Mucosa of descending colon (tissue), 3 donors: ENCODE measurements around the gene MED13L. TPM values are rescaled to one million over a fixed set of nuclear protein-coding genes. Genes with fewer than 3 reads are reported as not detected.

ENCODE experiments used
- ATAC-seq: fragments of 200-7000 bp; cut with Tn5 transposase; one replicate; pipeline ENCODE4 v1.9.1; 2020; ENCODE audit warnings: mild to moderate bottlenecking, moderate library complexity
- DNase-seq, 3 donors: peaks; one replicate each; pipeline ENCODE4 v3.0.0-alpha.2; 2020
- H3K36me3 ChIP-seq: fragments of 200-600 bp; one replicate; pipeline ENCODE4 v1.8.0; 2021; ENCODE audit warnings: low read depth, mild to moderate bottlenecking
- H3K4me1 ChIP-seq: fragments of 200-600 bp; one replicate; pipeline ENCODE4 v1.8.0; 2021; ENCODE audit warnings: low read depth, mild to moderate bottlenecking
- H3K4me3 ChIP-seq: fragments of 200-600 bp; one replicate; pipeline ENCODE4 v1.8.0; 2021; ENCODE audit warnings: mild to moderate bottlenecking
- H3K9me3 ChIP-seq: fragments of 200-600 bp; one replicate; pipeline ENCODE4 v1.8.0; 2021; ENCODE audit warnings: mild to moderate bottlenecking
- CTCF ChIP-seq: fragments of 200-600 bp; IDR thresholded peaks from one replicate; pipeline ENCODE4 v1.8.0; 2022; ENCODE audit warnings: antibody characterized with exemption, mild to moderate bottlenecking
- intact Hi-C, 2 donors: fragments of 100-400 bp; cut with DNase I in 1 of 2; cut with micrococcal nuclease in 1 of 2; formaldehyde crosslinking; loops; one replicate each; pipeline versions ENCODE4 v1.11.0 to v1.11.1; 2022; cut with DNase I, micrococcal nuclease
- total RNA-seq, 3 donors: library from RNA; stranded (reverse); fragmentation: NEBNext Ultra II Directional in 2 of 3; extraction: Animal tissue kit (Norgen Biotek cat#: 25700) in 2 of 3; gene quantifications; one replicate each; pipeline versions ENCODE4 v1.2.1 to v1.2.4, GENCODE V29; 2021 to 2023
- donor health status: DM: no; HTN: no; CAD: no; lungs with moderate emphysema.
- donor health status: DM: no; HTN: no; CAD: no.
- donor health status: DM: no; HTN: yes; CAD: no.

MED13L gene
- total RNA-seq, 3 donors from 2014 or later, result 96.9 to 165 (median 135) TPM

GRCh38 chr12:115946867-115947695 is 330.4 kb downstream of the MED13L start:
- no peak overlapping the region for H3K4me3 ChIP-seq
- intact Hi-C loops, result no loop called here
- H3K36me3 ChIP-seq, result no peaks in the 10 kb centered on the region
- TF ChIP-seq CTCF, result no peak
- H3K9me3 ChIP-seq, result no peaks in the 10 kb centered on the region
- no peaks in the 10 kb centered on the region for H3K4me1 ChIP-seq
- DNase-seq (no peak), ATAC-seq (no peak)

- Histone ChIP-seq H3K36me3 (no peaks in the 10 kb centered on the region), H3K9me3 (no peaks in the 10 kb centered on the region), H3K4me3 (no peak overlapping the region), H3K4me1 (no peaks in the 10 kb centered on the region)
- DNase-seq (no peak), ATAC-seq (no peak)
- intact Hi-C loops, result no loop called here
- TF ChIP-seq CTCF, result no peak
Measured at GRCh38 chr12:115946092-115946491, 331.4 kb downstream of the MED13L start.

- H3K36me3 ChIP-seq, result no peaks in the 10 kb centered on the region
- no peak overlapping the region for H3K4me3 ChIP-seq
- DNase-seq (no peak), ATAC-seq (no peak)
- no peaks in the 10 kb centered on the region for H3K4me1 ChIP-seq
- intact Hi-C loops, result no loop called here
- no peak for TF ChIP-seq CTCF
- H3K9me3 ChIP-seq, result no peaks in the 10 kb centered on the region
Measured at GRCh38 chr12:115945491-115945885, 332.0 kb downstream of the MED13L start.

- intact Hi-C loops, result no loop called here
- Histone ChIP-seq H3K36me3 (no peaks in the 10 kb centered on the region), H3K4me1 (no peaks in the 10 kb centered on the region), H3K9me3 (no peaks in the 10 kb centered on the region), H3K4me3 (no peak overlapping the region)
- no peak for TF ChIP-seq CTCF
- ATAC-seq (no peak), DNase-seq (no peak)
Measured at GRCh38 chr12:115944837-115945490, 332.5 kb downstream of the MED13L start.

GRCh38 chr12:115944392-115944742 is 333.1 kb downstream of the MED13L start:
- DNase-seq (no peak), ATAC-seq (no peak)
- Histone ChIP-seq H3K4me1 (no peaks in the 10 kb centered on the region), H3K4me3 (no peak overlapping the region), H3K36me3 (no peaks in the 10 kb centered on the region), H3K9me3 (no peaks in the 10 kb centered on the region)
- no peak for TF ChIP-seq CTCF
- intact Hi-C loops, result no loop called here
